GOT3 (cell line): ENCODE data around the gene NME2.

Experiments used
- DNase-seq: peaks from one replicate; lab custom pipeline; 2025; ENCODE audit warnings: mixed read lengths; lab: John Stamatoyannopoulos, UW

NME2 gene

GRCh38 chr17:51203838-51204237 lies 37.6 kb downstream of the NME2 start:
- DNase-seq = no peak

- no peak for DNase-seq
Measured at GRCh38 chr17:51214920-51215319, 48.7 kb downstream of the NME2 start.

GRCh38 chr17:51217946-51218345 lies 51.7 kb downstream of the NME2 start:
- DNase-seq = no peak

- DNase-seq = no peak
Measured at GRCh38 chr17:51221322-51221721, 55.1 kb downstream of the NME2 start.
